Parathyroid adenoma (tissue), 2 donors: ENCODE data around the gene SUSD1.

Experiments used
- H2AFZ ChIP-seq: fragments of 300-600 bp; sonication (generic); one replicate; pipeline ENCODE4 v1.7.0; 2017; ENCODE audit warnings: antibody characterized with exemption, mild to moderate bottlenecking
- H3K27ac ChIP-seq: fragments of 300-600 bp; sonication (generic); one replicate; pipeline ENCODE4 v1.7.0; 2017
- H3K27me3 ChIP-seq: fragments of 300-600 bp; sonication (generic); one replicate; pipeline ENCODE4 v1.7.0; 2017; ENCODE audit warnings: low read length; ENCODE audit not compliant: control insufficient read depth, insufficient read depth
- H3K36me3 ChIP-seq: fragments of 300-600 bp; sonication (generic); one replicate; pipeline ENCODE4 v1.7.0; 2017; ENCODE audit warnings: low read length; ENCODE audit not compliant: control insufficient read depth, insufficient read depth
- H3K4me1 ChIP-seq: fragments of 300-600 bp; sonication (generic); one replicate; pipeline ENCODE4 v1.7.0; 2017; ENCODE audit warnings: control low read depth
- H3K4me2 ChIP-seq: fragments of 300-600 bp; sonication (generic); one replicate; pipeline ENCODE4 v1.7.0; 2017; ENCODE audit warnings: low read length
- H3K4me3 ChIP-seq: fragments of 300-600 bp; sonication (generic); one replicate; pipeline ENCODE4 v1.7.0; 2017; ENCODE audit warnings: low read depth, low read length
- H3K79me2 ChIP-seq: fragments of 300-600 bp; sonication (generic); one replicate; pipeline ENCODE4 v1.7.0; 2017; ENCODE audit warnings: control low read depth
- H3K9ac ChIP-seq: fragments of 300-600 bp; sonication (generic); one replicate; pipeline ENCODE4 v1.7.0; 2017; ENCODE audit warnings: mild to moderate bottlenecking
- H3K9me3 ChIP-seq: fragments of 300-600 bp; sonication (generic); one replicate; pipeline ENCODE4 v1.7.0; 2017; ENCODE audit warnings: low read length; ENCODE audit not compliant: control insufficient read depth
- CTCF ChIP-seq: fragments of 300-600 bp; sonication (generic); IDR thresholded peaks from one replicate; pipeline ENCODE4 v1.7.0; 2017; ENCODE audit warnings: antibody characterized with exemption, mild to moderate bottlenecking
- donor health status: primary hyperparathyroidism.

The SUSD1 gene

GRCh38 chr9:112157087-112157486 is 18.0 kb downstream of the SUSD1 start:
- H3K9ac ChIP-seq, result no peak overlapping the region
- TF ChIP-seq CTCF, result no peak

GRCh38 chr9:112149211-112149610 is 25.9 kb downstream of the SUSD1 start:
- Histone ChIP-seq H3K27me3 (no peaks in the 10 kb centered on the region), H3K4me2 (no peak overlapping the region), H3K36me3 (no peaks in the 10 kb centered on the region), H2AFZ (no peak overlapping the region), H3K27ac (no peak overlapping the region), H3K4me3 (no peak overlapping the region), H3K9me3 (no peaks in the 10 kb centered on the region), H3K9ac (no peak overlapping the region), H3K4me1 (no peaks in the 10 kb centered on the region), H3K79me2 (no peaks in the 10 kb centered on the region)
- TF ChIP-seq CTCF, result no peak

More at GRCh38 chr9:112157087-112157486, 18.0 kb downstream of the SUSD1 start:
- Histone ChIP-seq H3K79me2 (no peaks in the 10 kb centered on the region), H3K4me2 (no peak overlapping the region), H2AFZ (no peak overlapping the region), H3K27me3 (no peaks in the 10 kb centered on the region), H3K9me3 (no peaks in the 10 kb centered on the region), H3K27ac (no peak overlapping the region), H3K4me1 (no peaks in the 10 kb centered on the region), H3K4me3 (no peak overlapping the region), H3K36me3 (no peaks in the 10 kb centered on the region)

- no peak overlapping the region for H3K4me2 ChIP-seq
- no peak for TF ChIP-seq CTCF
- H3K79me2 ChIP-seq, result no peaks in the 10 kb centered on the region
- no peak overlapping the region for H3K4me3 ChIP-seq
- H3K36me3 ChIP-seq, result no peaks in the 10 kb centered on the region
- H2AFZ ChIP-seq, result no peak overlapping the region
- H3K9ac ChIP-seq, result no peak overlapping the region
- no peaks in the 10 kb centered on the region for H3K4me1 ChIP-seq
- no peaks in the 10 kb centered on the region for H3K9me3 ChIP-seq
- H3K27ac ChIP-seq, result no peak overlapping the region
- H3K27me3 ChIP-seq, result no peaks in the 10 kb centered on the region
Measured at GRCh38 chr9:112145886-112146285, 29.2 kb downstream of the SUSD1 start.

GRCh38 chr9:112144807-112145206 is 30.3 kb downstream of the SUSD1 start:
- no peak overlapping the region for H3K4me2 ChIP-seq
- no peak overlapping the region for H3K27ac ChIP-seq
- H3K36me3 ChIP-seq, result no peaks in the 10 kb centered on the region
- no peak overlapping the region for H3K4me3 ChIP-seq
- no peaks in the 10 kb centered on the region for H3K9me3 ChIP-seq
- no peaks in the 10 kb centered on the region for H3K27me3 ChIP-seq
- no peaks in the 10 kb centered on the region for H3K79me2 ChIP-seq
- H3K4me1 ChIP-seq, result no peaks in the 10 kb centered on the region
- H3K9ac ChIP-seq, result no peak overlapping the region
- no peak overlapping the region for H2AFZ ChIP-seq
- no peak for TF ChIP-seq CTCF

GRCh38 chr9:112142420-112142819 is 32.7 kb downstream of the SUSD1 start:
- no peak overlapping the region for H2AFZ ChIP-seq
- TF ChIP-seq CTCF, result no peak
- no peaks in the 10 kb centered on the region for H3K4me1 ChIP-seq
- no peaks in the 10 kb centered on the region for H3K9me3 ChIP-seq
- no peak overlapping the region for H3K4me3 ChIP-seq
- H3K9ac ChIP-seq, result no peak overlapping the region
- H3K79me2 ChIP-seq, result no peaks in the 10 kb centered on the region
- no peak overlapping the region for H3K27ac ChIP-seq
- no peak overlapping the region for H3K4me2 ChIP-seq
- no peaks in the 10 kb centered on the region for H3K27me3 ChIP-seq
- no peaks in the 10 kb centered on the region for H3K36me3 ChIP-seq
